ENCODE data around the gene PTPRD.

Gene PTPRD

DNA sequence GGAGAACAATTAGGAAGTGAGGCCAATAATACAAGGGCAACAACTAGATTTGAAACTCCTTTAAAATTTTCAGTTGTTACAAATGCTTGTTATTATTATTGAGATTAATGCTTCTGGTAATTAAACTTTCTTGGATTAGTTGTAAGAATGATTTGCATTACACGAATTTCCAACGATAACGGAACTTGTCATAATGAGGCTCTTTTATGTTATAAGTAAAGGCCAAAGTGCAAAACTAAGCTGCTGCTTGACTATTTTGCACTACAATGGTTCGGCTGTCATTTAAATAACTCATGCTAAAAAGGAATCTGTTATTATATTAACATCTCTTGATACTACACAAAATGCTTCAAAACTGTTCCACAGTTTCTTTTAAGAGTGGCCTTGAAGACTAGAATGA lies 1007.1 kb downstream of the PTPRD start:
- no peak for DNase-seq (ENCODE audit: low spot score)

GRCh38 chr9:9603345-9603744 lies 1009.5 kb downstream of the PTPRD start:
- DNase-seq (ENCODE audit: low spot score): no peak

DNA sequence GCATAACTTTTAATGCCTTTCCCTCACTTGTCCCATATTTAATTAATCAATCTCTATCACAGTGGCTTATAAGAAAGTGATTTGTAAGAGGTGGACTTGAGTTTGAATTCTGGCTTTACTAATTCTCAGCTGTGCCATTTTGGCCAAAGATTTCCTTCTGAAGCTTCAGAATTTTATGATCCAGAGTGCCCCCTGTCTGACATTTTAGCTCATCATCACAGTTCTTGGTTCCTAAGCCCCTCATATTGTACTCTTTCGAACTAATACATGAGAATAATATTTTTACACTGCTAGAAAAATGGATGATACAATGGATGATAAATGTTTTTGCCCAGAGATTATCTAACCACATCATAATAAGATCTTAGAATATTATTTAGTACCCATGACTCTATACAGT lies 1014.1 kb downstream of the PTPRD start:
- DNase-seq (ENCODE audit: low spot score): no peak

GRCh38 chr9:9592104-9592503 lies 1020.7 kb downstream of the PTPRD start:
- no peak for DNase-seq (ENCODE audit: low spot score)

DNA sequence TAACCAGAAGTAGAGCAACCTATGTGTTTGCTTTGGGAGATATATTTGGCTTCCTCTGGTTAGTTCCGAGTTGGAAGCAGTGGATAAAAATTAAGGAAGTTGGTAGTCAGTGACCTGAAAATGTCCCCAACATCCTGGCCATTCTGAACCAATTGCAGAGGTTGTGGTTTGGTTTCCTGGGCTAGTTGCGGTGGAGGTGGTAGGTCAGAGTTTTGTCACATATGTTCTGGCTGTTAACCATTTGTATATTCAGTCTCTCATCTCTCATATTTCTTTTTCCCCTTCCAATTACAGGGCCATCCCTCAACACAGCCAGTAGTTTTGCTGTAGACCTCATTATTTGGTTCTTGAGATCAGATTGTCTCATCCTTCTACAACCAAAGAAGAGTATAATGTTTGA lies 1026.9 kb downstream of the PTPRD start:
- DNase-seq (ENCODE audit: low spot score): no peak

DNA sequence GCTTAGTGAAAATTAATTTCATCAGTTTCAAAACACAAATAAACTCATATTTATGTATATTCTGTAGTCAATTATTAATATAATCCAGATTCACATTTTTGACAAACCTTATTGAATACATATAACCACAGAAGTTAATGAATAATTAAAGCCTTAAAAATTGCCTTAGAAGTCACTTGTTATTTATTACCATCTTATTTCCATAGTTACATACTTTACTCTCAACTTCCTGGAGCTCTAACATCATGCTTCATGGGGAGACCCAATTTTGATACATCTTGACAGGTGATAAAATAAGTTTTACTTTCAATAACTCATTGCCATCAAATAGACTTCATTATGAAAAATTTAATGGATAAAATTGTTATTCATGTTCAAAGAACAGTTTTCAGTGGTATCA lies 1038.7 kb downstream of the PTPRD start:
- DNase-seq (ENCODE audit: low spot score): no peak

GRCh38 chr9:9565700-9566099 lies 1047.1 kb downstream of the PTPRD start:
- no peak for DNase-seq (ENCODE audit: low spot score)

- no peak for DNase-seq (ENCODE audit: low spot score)
Observed at GRCh38 chr9:9563817-9564216, 1049.0 kb downstream of the PTPRD start.

DNA sequence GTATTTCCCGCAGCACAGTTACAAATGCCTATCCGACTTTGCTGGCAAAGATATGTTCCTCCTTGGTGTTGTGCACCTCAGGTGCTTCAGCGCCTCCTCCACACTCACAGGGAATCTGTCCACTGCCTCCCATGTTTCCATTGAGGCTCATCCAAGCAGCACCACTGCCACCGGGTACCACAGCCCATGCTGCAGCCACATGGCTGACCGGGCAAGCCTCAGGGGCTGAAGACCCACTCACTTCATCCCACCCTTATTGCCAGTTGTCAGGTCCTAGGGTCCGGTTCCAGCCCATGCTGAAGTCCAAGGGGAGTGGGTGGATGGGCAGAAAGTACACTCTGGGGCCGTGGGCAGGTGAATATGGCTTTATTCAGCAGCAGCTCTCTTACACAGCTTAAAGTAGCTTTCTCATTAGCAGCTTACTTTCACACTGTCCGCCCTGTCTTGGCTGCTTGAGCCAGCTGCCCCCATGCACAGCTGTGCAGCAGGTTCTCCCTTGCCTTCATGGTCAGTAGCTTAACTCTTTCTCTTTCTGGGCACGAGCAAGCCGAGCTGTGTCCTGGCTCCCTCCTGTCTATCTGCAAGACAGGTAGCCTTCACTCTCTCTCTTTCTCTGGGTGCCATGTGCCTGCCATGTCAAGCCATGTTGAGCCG lies 1052.3 kb downstream of the PTPRD start:
- DNase-seq (ENCODE audit: low spot score): no peak

DNA sequence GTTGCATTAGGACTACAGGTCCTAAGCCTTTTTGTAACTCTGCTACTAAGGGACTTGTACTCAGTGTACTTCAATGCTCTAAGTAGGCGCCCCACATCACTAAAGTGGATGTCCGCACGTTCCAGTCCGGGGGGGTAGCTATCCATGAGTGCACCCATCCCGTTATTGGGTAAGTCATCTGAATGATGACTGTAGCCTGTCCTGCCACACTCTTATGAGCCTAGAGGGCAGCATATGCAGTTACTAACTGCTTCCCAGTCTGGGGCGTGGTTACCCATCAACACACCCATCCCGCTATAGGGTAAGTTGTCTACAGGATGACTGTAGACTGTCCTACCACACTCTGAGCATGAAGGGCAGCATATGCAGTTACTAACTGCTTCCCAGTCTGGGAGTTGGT lies 1053.9 kb downstream of the PTPRD start:
- DNase-seq (ENCODE audit: low spot score): no peak

- no peak for DNase-seq (ENCODE audit: low spot score)
Observed at GRCh38 chr9:9557804-9558334, 1054.9 kb downstream of the PTPRD start.

DNA sequence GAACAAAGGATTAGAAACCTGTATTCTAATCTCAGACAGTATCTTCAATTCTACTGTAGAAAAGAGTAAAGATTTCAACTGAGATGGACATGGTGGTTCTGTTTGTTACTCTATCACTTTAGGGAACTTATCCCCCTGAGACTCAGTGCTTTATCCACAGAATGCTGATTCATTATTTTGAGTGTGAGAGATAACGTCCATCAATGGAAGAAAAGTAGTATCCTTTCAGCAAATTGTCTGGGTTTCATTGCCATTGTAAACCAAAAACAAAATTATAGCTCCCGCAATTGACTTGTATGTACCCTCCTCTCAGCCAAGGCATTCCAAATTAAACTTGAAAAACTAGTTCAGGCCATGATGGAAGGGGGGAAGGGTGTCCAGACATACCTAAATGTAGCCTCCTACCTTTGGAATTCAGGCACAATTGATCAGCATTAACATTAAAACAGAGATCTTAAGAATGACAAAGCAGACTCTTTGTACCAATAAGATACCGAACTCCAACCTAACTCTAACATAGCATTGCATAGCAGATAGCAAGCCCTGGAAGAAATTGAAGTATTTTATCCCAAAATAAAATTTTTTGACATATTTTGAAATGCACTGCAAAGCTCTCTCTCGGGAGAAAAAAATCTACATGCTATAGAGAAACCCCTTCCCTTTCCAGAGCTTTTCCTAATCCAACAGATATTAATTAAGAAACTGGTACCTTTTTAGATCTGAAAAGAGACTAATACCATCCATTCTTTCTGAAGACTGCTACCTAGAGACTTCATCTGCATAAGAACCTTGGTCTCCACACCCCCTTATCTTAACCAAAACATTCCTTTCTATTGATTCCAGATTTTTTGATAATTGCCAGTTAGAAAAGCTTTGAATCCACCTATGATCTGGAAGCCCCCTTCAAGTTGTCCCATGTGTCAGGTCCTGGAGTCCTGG lies 1055.7 kb downstream of the PTPRD start:
- no peak for DNase-seq (ENCODE audit: low spot score)

GRCh38 chr9:9552665-9553064 lies 1060.1 kb downstream of the PTPRD start:
- DNase-seq (ENCODE audit: low spot score): no peak

DNA sequence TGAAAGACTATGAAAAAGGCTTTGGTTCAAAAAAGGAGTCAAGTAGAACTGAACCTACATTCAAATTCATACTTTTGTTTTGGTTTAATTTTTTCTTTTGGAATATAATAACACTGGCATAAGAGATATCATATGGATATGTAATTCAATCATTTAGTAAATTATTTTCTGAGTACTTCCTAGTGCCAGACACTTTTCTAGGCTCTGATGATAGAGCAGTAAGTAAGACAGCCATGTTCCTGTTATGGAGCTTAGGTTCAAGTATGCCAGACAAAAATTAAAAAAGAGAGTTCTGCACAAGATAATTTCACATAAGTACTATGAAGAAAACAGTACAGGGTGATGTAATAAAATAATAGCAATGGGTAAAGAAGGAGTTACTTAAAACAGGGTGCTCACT lies 1074.0 kb downstream of the PTPRD start:
- DNase-seq (ENCODE audit: low spot score): no peak

DNA sequence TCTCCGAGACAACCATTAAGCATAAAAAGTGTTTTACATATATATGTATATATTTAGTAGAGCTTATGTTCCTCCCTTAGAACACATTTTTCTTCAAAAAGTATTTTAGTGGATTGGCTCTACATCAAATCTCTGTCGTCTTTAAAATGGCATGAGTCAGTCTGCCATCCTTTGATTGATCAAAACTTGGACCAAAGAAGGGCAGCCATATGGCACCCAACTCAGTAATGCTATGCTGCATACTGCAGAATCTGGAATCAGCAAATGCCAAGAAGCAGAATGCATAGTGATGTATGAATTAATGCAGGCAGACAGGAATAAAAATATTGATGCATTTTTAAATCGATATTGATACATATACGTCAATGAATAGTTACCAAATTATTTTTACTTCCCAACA lies 1074.4 kb downstream of the PTPRD start:
- DNase-seq (ENCODE audit: low spot score): no peak

DNA sequence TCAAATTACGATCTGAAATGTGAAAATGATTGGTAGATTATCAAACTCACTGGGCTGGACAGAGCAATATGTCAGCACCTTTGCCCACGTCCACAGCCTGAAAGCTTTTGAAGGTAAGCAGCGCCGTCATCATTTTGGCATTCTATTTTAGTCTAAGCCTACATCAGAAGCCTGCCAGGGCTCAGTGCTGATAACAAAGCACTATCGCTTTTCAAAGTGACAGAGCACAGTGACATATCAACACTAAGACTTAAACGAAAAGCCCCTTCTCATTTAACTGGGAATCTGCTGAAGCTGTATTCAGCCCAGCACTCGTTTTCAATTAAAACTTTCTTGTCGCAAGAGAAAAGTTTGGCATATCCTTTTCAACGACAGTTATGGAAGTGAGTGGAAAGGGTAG lies 1076.3 kb downstream of the PTPRD start:
- DNase-seq (ENCODE audit: low spot score): no peak

DNA sequence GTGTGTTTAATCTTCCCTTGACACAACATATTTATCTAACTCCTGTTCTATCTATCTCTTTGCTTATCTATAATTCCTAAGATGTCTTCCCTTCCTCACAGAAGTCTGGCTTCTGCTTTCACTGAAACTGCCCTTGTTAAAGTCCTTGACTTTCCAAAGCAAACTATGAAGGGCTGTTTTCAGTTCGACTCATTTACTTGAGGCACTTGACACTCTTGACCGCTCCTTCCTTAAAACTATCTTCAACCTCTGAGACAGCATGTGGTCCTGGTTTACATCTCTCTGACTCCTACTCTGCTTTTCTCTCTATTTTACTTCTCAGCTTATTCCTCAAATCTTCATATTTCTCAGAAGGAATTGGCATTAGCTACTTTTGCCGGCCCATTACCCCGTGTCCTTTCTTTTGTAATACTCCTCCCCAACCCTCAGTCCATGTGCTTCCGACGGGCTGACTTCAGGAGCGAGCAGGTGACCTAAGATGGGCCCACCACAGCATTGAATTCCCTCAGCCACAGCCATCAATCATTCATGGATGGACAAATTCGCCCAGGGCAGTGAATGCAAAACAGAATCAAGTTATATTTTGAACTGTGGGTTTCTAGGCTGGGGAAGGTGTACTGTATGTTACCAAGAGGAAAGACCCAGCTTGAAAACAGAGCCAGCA lies 1089.2 kb downstream of the PTPRD start:
- no peak for DNase-seq (ENCODE audit: low spot score)

DNA sequence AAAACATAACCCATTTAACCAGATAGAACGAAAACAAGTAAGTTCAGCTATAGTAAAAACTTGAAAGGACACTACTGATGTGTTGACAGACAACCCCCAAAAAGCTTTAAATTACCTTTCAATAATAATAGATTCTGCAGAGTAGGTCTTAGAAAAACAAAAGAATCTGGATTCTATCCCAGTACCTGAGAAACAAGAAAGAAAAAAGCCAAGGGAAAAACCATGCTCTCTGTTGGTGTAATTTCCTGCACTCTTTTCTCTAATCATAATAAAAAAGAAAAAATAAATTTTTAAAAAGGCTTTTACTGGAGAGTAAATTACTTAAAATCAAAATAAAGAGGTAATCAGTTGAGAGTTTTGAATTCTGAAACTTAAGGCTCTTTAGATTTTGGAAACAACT lies 1090.4 kb downstream of the PTPRD start:
- no peak for DNase-seq (ENCODE audit: low spot score)

DNA sequence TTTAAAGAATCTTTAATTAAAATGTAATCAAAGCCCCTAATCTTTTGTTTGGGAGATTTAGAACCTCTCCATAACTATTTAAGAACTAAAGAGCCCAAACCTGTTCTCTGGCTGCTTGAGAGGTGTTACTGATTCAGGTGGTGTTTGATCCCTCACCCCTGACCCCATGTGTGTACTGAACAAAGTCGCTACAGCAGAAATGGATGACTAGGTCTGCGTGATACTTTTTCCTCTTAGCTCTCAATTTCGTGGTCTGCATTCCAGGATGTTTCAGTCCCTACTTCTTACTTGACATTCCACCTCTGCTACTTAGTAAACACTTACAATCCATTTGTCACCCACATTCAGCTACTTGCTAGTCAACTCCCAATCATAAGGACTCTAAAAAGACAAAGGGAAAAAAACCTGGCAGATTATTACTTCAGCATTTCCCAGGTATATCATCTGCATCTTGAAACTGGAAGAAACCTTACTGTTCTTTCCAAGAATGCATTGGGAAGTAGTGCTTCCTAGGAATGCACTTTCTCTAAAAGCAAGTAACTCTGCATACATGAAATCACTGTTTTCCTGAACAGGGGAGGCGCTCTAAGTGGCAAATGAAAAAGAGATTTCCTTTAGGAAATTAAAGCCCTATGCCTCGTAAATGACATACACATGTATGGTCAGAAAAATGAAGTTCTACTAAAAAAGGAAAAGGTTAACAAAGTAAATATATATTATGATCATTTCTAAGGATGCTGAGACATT lies 1091.6 kb downstream of the PTPRD start:
- DNase-seq (ENCODE audit: low spot score): no peak

GRCh38 chr9:9504869-9505268 lies 1107.9 kb downstream of the PTPRD start:
- no peak for DNase-seq (ENCODE audit: low spot score)

DNA sequence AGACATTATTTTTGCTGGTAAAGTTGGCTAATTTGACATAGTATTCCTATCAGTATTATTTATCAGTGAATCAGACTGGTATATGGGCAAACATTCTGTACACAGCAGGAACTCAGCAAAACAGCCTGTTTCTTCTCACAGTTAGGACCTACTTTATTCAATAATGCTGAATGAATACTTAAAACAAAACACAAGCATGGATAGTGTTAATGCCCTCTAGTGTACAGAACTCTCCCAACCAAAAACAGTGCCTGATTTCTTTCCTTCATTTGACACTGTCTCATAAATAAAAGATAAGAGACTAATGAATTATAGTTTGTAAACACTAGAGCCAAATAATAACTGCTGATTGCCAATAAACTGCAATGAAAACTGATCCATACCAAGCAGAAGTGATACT lies 1113.3 kb downstream of the PTPRD start:
- DNase-seq (ENCODE audit: low spot score): no peak

DNA sequence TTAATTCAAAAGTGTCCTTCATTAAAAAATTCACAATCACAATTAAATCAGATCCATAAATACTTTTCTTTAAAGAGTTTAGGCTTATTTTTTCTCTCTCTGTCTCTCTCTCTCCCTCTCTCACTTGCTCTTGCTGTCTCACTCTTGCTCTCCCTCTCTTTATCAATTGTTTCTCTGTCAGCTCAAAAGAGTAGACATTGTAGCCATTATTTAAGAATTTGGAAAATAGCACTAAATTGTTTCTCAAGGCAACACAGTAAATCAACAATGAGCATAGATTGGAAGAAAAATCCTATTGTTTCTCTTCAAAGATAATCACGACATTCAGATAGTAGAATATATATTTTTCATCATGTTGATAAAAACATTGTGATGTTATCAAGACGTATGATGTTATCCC lies 1114.0 kb downstream of the PTPRD start:
- DNase-seq (ENCODE audit: low spot score): no peak

Measured in HuH-7 (cell line).